Glomerular visceral epithelial cell (primary cell): ENCODE data around the gene ATP2C2.

Experiments
- DNase-seq: peaks from one replicate; pipeline ENCODE4 v3.0.0-alpha.2; 2016; ENCODE audit errors: extremely low spot score

Gene ATP2C2

DNA sequence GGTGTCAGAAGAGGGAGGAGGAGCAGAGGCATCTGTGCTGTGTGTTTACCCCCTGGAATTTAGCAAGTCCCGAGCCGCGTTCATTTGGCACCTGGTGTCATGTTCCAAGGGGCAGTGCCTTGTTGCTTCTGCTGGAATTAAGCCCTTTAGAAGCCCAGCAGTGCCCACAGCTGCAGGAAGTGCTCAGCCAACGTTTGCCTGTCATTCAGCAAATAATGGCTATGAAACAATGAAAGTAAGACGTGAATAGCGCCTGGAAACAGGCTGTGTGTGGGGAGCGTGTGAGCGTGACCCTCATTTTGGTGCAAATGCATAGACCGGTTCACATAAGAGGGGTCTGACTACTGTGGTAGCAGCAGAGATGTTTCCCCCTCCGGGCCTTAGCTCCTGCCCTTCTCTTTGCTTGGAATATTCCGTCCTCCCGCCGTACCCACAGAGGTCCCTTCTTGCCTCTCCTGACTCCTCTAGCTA lies 5.8 kb upstream of the ATP2C2 start:
- no peak for DNase-seq

DNA sequence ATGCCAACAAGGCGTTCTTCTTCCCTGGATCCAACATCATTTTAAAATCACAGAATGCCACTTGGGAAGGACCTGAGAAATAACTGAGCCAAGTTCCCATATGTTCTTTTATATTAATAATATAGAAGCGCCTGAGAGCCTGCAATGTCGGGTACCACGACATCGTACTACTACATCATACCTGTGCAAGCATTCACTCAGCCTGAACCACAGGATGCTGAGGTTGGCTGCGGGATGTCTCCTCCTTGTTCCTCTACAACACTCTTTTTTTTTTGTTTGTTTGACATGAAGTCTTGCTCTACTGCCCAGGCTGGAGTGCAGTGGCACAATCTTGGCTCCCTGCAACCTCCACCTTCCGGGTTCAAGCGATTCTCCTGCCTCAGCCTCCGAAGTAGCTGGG lies 2.1 kb upstream of the ATP2C2 start:
- DNase-seq: no peak

DNA sequence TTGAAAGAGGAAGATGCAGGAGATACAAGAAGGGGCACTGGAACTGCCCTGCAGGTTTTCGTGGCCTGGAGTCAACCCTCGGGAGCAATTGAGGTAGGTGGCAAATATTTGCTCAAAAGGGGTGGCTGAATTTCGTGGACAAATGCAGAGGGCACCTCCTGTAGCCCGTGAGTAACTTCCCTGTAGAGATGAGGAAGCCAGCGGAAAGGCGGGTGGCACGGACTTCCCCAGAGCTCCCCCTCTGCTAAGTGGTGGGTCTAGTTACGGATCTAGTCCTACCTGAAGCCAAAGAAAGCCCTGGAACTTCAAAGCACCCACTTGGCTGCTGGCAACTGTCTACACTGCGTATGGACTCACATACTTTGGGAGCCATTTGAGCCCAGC lies 1.0 kb upstream of the ATP2C2 start:
- DNase-seq: no peak

DNA sequence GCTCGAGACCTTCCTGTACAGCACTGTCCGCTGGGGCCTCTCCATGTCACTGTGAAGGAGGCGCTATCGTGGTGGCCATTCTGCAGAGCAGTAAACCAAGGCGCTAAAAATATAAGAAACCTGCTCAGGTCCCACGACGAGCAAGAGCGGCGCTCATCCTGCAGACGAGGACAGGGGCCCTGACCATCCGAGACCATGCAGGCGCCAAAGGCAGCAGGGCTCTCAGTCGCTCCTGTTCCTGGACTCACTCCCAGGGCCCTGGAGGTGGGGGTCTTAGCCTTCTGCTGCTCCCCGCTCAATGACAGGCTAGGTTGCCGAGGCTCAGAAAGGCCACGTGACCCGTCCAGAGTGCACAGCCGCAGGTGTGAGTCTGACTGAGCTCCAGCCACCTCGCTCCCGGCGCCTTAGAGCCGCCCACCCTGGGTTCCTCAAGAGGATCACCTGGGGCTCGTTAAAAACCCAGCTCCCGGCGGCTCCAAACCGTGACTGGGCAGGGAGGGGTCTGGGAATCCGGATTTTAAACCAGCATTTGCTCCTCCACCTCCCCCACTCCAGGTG lies 509 bp upstream of the ATP2C2 start:
- no peak for DNase-seq

DNA sequence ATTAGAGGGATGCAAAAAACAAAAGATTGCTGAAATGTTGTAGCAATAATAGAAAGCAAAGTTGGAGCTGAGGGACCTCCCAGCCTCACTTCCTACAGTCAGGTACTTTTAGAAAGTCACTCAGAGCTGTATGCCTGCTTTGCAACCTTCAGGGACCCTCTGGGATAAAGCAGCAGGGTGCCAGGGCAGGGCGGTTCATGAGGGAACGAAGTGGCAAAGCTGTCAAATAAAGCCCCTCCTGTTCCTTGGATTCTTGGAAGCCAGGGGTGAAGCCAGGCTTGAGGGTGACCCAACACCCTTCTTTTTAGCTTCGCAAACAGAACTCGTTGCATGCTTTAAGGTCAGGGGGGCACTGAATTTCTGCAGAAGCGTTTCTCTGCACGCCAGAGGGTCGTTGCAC lies 767 bp downstream of the ATP2C2 start:
- DNase-seq: no peak

DNA sequence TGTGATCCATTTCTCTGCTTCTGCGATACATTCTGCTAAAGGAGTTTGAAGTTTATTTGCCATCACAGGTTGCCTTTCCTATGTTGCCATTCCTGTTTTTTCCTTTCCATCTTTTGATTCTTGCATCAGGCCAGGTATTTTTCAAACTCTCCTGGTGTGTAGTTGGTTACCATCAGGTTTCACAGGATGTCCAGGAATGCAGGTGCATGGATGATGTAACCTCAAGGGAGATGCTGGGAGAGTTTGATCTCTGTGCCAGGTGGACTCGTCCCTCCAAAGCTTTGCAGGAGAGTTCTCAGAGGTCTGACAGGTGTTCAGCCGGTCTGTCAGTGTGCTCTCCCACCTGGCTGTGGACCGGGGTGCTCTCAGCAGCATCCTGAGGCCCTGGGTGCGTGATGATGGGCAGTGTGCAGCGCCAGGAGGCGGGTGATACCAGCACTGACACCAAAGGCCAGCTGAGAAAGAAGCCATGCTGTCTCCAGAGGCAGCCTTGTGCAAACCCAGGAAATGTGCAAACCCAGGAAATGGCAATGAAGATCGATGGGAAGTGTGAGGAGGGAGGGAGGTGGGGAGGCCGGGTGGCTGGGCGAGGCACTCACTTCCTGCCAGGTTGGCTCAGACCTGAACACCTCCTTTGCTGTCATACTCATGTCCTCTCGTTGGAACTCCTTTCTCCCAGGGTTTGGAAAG lies 1.7 kb downstream of the ATP2C2 start:
- DNase-seq: no peak

DNA sequence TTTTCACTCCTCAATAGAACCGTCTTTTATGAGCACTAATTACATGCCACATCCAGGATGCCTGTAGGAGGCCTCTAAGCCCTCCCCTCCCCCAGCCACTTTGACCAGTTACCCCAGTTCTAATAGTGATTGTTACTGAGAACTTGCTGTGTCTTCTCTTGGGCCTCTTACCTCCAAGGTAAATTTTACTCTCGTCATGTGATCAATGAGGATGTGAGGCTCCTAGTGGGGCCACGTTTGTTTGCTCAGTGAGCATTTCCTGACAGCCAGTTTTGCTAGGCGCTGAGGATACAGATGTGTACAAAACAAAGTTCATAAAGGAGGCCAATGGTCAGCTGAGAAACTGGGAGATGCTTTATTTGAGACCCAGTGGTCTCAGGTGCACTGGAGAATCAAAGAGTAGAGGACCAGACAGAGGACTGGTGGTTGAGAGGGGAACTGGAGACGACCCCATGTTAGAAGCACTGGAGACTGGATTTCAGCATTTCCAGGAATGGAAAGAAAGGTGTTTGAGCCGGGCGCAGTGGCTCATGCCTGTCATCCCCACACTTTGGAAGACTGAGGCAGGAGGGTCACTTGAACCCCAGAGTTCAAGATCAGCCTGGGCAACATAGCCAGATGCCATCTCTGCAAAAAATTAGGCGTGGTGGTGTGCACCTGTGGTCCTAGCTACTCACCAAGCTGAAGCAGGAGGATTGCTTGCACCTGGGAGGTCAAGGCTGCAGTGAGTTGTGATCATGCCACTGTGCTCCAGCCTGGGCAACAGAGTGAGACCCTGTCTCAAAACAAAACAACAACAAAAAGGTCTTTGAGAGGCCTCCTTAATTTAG lies 2.6 kb downstream of the ATP2C2 start:
- DNase-seq: no peak

DNA sequence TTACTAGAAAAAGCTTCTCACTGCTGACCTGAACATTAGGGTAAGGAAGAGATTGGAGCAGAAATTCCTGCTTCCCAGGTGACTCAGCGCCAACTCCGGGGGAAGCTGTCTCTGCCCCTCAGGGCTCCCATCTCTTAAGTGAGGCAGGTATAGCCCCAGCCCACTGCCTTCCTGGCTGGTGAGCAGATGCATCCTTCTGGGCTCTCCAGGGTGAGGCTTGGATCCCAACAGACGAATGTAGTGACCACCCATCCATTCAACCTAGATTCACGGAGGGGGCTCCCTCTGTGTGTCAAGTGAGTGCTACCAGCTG lies 3.2 kb downstream of the ATP2C2 start:
- no peak for DNase-seq

DNA sequence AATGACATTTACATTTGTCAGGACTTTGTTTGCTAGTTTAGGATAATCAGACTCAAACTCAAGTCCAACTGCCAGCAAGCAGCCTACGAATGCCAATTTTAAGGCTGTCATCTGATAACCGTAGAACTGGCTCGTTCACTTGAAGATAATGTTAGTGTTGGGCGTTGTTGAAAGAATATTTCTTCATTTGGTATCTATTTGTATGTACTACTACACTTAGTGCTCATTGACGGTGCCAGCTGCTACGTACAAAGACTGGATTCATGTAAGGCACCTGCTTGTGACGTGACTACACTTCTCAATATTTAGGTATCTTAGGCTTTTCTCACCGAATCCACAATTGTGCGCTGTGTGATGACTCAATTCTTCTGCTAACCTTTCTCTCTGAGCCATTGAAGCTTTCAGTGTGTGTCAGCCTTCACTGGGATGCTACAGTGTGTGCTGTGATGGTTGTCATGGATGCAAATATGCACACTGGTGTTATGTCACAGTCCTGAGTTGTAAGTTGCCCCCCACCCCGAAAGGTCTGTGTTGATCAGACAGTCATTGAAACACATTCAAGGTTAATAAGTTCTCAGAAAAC lies 5.7 kb downstream of the ATP2C2 start:
- no peak for DNase-seq

DNA sequence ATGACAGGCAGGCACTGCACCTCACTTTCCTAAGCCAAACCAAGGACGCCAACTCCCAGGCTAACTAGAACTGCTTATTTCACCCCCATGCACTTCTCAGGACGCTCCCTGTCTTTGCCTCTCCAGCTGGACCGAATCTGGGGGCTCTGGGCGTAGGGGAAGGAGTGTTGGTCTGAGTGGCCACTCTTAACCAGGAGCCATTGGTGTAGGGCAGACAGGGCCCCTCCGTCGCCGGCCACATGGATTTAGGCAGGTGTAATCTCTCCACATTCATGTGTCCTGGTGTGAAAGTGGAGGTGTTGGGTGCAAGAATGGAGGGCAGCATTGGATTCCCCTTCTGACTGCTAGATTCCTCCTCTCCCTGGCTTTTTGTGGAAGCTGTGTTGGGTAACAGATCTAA lies 9.8 kb downstream of the ATP2C2 start:
- no peak for DNase-seq

DNA sequence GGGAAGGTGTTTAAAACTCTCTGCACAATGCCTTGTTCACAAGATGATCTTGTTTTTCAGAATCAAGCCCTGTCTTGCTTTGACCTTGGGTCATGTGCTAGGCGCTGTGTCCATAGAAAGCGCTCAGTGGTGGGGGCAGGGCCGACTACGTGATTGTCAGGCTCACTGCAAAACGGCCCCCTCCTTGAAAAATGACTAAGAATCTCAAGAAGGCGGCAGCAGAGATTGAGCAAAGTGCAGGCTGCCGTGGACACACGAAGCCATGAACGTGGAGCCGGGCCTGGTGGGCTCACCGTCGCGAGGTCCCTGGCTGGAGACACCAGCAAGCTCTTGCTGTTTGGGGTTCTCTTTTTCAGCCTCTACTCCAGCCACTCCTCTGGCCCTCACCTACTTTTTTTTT lies 10.2 kb downstream of the ATP2C2 start:
- DNase-seq: no peak

DNA sequence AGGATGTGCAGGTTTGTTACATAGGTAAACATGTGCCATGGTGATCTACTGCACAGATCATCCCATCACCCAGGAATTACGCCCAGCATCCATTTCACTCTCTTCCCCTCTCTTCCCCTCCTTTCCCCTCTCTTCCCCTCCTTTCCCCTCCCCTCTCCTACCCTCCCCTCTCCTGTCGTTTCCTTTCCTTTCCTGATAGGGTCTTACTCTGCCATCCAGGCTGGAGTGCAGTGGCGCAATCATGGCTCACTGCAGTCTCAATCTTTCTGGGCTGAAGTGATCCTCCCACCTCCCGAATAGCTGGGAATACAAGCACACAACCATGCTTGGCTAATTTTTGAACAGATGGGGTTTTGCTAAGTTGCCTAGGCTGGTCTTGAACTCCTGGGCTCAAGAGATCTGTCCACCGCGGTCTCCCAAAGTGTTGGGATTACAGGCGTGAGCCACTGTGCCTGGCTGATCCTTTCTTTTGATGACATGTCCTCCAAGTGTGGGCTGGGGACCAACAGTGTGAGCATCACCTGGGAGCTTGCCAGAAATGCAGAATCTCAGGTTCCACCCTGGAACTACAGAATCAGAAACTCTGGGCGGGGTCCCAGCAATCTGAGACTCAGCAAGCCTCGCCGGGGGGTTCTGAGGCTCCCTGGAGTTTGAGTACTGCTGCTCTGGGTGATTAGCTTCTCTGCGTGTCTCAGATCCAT lies 10.8 kb downstream of the ATP2C2 start:
- DNase-seq: no peak

DNA sequence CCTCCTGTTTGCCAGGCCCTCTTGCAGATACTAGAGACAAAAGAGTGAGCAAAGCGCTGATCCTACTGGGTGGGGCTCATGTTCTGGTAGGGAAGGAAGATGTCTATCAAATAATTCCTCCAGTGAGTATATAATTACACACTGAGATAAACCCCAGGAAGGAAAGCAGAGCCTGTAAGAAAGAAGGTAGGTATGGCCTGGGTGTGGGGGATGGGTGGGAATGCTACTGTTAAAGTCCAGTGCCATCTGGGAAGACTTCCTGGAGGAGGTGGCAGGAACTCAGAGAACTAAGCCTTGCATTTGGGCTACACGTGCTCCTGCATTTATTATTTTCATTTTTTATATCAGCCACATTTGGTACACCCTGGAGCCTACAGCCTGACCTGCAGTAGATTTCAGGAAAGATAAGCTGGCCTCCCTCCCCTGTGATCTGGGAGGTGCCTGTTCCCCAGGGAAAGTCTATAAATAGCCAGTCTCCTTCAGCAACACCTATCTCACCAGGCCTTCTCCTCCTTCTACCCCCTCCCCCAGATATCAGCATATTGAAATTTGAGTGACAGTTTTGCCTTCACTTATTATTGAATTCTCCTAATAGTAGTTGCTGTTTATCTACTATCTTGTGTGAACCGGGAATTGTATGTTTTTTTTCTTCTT lies 11.5 kb downstream of the ATP2C2 start:
- no peak for DNase-seq

DNA sequence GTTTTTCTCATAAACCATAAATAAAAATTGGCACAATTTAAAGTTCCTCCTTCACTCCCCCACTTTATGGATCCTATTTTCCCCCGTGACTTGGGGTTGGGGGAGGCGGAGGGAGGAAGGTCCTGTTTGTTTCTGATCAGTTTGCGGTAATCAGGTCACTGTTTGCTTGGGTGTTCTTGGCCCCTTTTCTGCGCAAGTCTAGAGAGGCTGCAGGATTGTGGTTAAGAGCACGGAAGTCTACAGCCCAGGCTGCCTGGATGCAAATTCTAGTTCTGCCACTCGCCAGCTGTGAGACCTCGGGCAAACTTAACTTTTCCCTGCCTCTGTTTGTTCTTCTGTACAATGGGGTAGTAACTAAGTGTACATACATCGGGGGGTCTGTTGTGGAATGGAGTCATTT lies 12.1 kb downstream of the ATP2C2 start:
- DNase-seq: no peak

DNA sequence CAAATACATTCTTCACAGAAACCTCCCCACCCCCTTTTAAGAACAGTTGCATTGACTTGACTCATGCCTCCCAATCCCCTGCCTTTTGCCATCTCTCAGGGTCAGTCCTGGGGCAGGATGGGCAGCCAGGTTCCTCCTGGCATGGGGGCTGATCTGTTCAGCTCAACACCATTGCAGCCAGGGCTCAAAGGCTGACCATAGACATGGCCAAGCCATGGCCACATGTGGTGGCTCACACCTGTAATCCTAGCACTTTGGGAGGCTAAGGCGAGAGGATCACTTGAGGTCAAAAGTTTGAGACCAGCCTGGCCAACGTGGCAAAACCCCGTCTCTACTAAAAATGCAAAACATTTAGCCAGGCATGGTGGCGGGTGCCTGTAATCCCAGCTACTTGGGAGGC lies 14.1 kb downstream of the ATP2C2 start:
- no peak for DNase-seq

DNA sequence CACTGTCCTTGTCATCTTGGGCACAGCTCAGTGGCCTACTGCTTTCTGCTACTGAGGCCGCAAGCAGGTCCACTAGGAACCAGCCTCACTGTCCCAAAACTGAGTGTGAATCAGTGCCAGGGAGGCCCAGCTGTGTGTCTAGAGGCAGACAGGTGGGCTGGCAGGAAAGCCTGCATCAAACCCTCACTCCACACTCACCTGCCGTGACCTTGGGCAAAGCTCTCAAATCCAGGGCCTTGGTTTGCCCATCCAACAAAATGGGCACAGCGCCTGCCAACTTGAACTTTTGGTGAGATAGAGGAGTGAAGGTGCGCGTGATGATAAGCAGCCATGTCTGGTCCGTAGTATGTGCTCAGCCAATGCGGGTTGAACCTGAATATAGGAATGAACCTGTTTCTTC lies 14.8 kb downstream of the ATP2C2 start:
- DNase-seq: no peak

DNA sequence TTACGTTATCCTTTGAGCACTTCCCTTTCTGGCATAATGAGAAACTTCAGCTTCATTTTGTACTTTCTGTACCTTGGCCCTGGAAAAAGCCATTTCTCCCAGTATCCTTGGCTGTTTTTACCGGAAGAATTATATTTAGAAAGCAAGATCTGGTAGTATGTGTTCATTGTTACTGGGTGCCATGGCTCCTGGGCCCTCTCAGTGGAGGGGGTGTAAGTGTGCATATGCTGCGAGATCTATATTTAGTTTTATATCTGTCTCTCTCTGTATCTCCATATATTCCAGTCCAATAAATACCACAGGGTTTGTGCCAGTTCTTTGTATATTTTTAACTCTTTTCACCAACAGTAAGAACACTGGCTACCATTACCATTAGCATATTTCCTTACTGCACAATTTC lies 17.7 kb downstream of the ATP2C2 start:
- DNase-seq: no peak

DNA sequence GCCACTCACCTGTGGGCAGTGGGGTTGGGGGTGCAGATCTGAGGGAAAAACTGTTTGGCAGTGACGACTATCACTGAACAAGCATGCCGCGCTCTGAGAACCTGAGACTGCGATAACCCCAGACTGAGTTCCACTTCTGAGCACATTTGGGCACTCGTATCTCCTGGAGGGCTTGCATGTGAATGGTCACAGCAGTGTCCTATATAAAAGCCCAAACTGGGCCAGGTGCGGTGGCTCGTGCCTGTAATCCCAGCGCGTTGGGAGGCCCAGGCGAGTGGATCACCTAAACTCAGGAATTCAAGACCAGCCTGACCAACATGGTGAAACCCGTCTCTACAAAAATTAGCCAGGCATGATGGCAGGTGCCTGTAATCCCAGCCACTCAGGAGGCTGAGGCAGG lies 18.7 kb downstream of the ATP2C2 start:
- DNase-seq: no peak

DNA sequence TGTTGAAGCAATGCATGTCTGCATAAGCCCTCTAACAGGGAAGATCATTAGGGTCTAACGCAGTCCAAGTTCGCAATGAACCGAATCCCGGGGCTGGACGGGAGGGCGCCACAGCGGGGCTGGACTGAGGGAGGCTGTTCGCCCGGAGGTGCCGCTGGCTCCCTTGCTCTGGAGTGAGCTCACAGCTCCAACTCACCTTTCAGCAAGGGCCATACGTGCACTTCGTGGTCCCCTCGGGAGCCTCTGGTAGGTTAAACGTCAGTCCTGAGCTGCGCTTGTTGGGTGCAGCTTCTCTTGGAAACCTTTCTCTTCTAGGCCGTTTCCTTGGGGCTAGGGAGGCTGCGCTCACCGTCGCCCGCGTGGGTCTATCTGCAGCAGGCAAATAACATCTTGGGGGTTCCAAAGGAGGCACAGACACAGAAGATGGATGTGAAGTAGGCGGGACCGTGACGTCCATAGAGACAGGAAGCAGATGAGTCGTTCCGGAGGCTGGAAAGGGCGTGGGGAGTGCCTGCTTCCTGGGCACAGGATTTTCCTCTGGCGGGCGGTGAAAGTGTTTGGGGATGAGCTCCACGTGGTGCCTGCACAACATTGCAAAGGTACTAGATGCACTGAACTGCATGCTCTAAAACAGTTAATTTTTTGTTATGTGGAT lies 21.9 kb downstream of the ATP2C2 start:
- no peak for DNase-seq

DNA sequence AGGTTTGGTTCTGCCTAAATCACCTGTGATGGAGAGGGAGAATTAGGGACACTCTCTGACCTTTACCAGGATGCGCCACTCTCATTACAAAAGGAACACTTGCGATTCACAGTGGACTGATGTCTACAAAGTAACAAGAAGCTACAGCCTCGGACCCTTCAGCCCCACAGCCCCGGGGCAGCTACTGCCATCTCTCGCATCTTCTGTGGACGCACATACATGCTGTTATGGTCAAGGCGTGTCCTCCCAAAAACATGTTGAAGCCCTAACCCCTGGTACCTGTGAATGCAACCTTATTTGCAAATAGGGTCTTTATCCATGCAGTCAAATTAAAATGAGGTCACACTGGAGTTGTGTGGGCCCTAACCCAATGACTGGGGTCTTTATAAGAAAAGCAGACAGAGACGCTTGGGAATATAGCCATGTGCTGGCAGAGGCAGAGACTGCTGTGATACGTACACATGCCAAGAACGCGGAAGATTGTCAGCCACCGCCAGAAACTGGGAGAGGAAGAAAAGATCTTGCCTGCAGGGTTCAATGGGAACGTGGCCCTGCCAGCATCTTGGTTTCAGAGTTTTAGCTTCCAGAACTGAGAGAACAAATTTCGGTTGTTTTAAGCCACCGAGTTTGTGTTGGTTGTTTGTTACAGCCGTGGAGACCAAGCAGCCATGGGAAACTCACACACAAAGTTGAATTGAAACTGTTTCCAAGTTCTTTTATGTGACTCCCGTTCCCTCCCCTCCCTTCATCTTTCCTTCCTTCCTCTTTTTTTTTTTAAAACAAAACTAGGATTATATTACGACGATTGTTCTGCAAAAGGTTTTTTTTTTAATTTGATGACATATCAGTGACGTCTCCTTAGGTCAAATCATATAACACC lies 23.1 kb downstream of the ATP2C2 start:
- DNase-seq: no peak
